ENCODE data around the gene JUNB. TPM values are rescaled to one million over a fixed set of nuclear protein-coding genes. Genes with fewer than 3 reads are reported as not detected.

The JUNB gene
- polyA plus RNA-seq, 1 of the 3 experiments (the other 2 are of a cell fraction): 224 TPM

- CTCF ChIA-PET: no interaction called here
- Histone ChIP-seq H4K20me1 (ENCODE audit: insufficient read depth) (no peaks in the 10 kb centered on the region), H3K9ac (no peak overlapping the region), H3K36me3 (replicated peaks in 1 of 2; ENCODE audit: control insufficient read depth in 1 of 2, insufficient read depth in 2 of 2, low read length in 1 of 2) (no peaks in the 10 kb centered on the region), H3K9me2 (no peaks in the 10 kb centered on the region), H3F3A (replicated peaks; ENCODE audit: insufficient read depth) (peaks cover 12% of the 10 kb centered on the region), H3K27ac (ENCODE audit: low read depth in 2 of 2, low read length in 1 of 2) (no peak overlapping the region), H3K4me2 (no peak overlapping the region), H3K79me2 (ENCODE audit: insufficient read depth) (no peaks in the 10 kb centered on the region), H3K9me3 (no peaks in the 10 kb centered on the region), H3K27me3 (ENCODE audit: insufficient read depth) (no peaks in the 10 kb centered on the region), H2AFZ (ENCODE audit: low read depth) (no peak overlapping the region), H3K4me3 (ENCODE audit: low read depth in 2 of 2, low read length in 1 of 2) (no peak overlapping the region), H3K4me1 (ENCODE audit: control insufficient read depth in 1 of 2, insufficient read depth in 2 of 2, low read depth in 1 of 2, low read length in 1 of 2) (peaks cover 0 to 31% of the 10 kb centered on the region in 2 experiments; a peak in 1 of 4 replicates)
- TF ChIP-seq RCOR1 (IDR thresholded peaks at IDR 0.05; ENCODE audit: low read length): no peak
- no peak for TF ChIP-seq TCF12 (IDR thresholded peaks at IDR 0.05)
- no peak for TF ChIP-seq CHD2 (IDR thresholded peaks at IDR 0.05; ENCODE audit: low read length, partially characterized antibody)
- no peak for TF ChIP-seq SIN3A (IDR thresholded peaks at IDR 0.05; ENCODE audit: borderline replicate concordance, low read depth, low read length)
- TF ChIP-seq RAD21 (IDR thresholded peaks at IDR 0.05; ENCODE audit: low read length): no peak
- TF ChIP-seq GATA2 (CRISPR knock-in tag; IDR thresholded peaks at IDR 0.05): no peak
- TF ChIP-seq USF2 (IDR thresholded peaks at IDR 0.05; ENCODE audit: borderline replicate concordance, low read depth, low read length): no peak
- TF ChIP-seq FOXM1 (IDR thresholded peaks at IDR 0.05; ENCODE audit: low read depth): no peak
- DNase-seq: no peak
- POLR2A ChIA-PET: no interaction called here
- WGBS (ENCODE audit: low lambda C conversion rate): 95% methylated on average over 18 of the region's 18 CpGs
Observed at GRCh38 chr19:12842511-12842910, 51.2 kb downstream of the JUNB start.

Small RNA genes lying within 50 kb of the gene (small RNA-seq; reads per million reads assigned to genes)
- gene MIR5684: 0 to 0.52 (median 0) reads per million in 7 experiments

Other genes with a start within 250 kb of the JUNB start
- 1.3 TPM in 2 replicates for gene ZNF564, start 240.0 kb upstream of the JUNB start, polyA plus RNA-seq (2012; rRNA removed)
- gene ZNF490, start 180.7 kb upstream of the JUNB start, polyA plus RNA-seq (2012; rRNA removed): 1.3 TPM in 2 replicates
- 8.9 and 9.3 TPM in 2 replicates for gene ZNF791, start 180.6 kb upstream of the JUNB start, polyA plus RNA-seq (2012; rRNA removed)
- gene MAN2B1, start 124.7 kb upstream of the JUNB start, polyA plus RNA-seq (2012; rRNA removed): 43.2 and 47.0 TPM in 2 replicates
- gene WDR83, start 124.7 kb upstream of the JUNB start, polyA plus RNA-seq (2012; rRNA removed): 12.8 and 18.2 TPM in 2 replicates
- 179 and 192 TPM in 2 replicates for gene DHPS, start 109.6 kb upstream of the JUNB start, polyA plus RNA-seq (2012; rRNA removed)
- gene GNG14, start 103.5 kb upstream of the JUNB start, polyA plus RNA-seq (2012; rRNA removed): not detected in 2 replicates
- gene FBXW9, start 94.9 kb upstream of the JUNB start, polyA plus RNA-seq (2012; rRNA removed): 25.9 and 26.6 TPM in 2 replicates
- 82.4 and 112 TPM in 2 replicates for gene TNPO2, start 67.6 kb upstream of the JUNB start, polyA plus RNA-seq (2012; rRNA removed)
- 294 and 466 TPM in 2 replicates for gene TRIR, start 56.8 kb upstream of the JUNB start, polyA plus RNA-seq (2012; rRNA removed)
- gene GET3, start 54.0 kb upstream of the JUNB start, polyA plus RNA-seq (2012; rRNA removed): 250 and 264 TPM in 2 replicates
- gene BEST2, start 39.7 kb upstream of the JUNB start, polyA plus RNA-seq (2012; rRNA removed): not detected in 2 replicates
- 23.9 and 33.0 TPM in 2 replicates for gene HOOK2, start 15.9 kb upstream of the JUNB start, polyA plus RNA-seq (2012; rRNA removed)
- gene PRDX2, start 10.3 kb downstream of the JUNB start, polyA plus RNA-seq (2012; rRNA removed): 215 and 341 TPM in 2 replicates
- gene THSD8, start 10.6 kb downstream of the JUNB start, polyA plus RNA-seq (2012; rRNA removed): not detected in 2 replicates
- gene RNASEH2A, start 15.1 kb downstream of the JUNB start, polyA plus RNA-seq (2012; rRNA removed): 35.2 and 48.1 TPM in 2 replicates
- gene RTBDN, start 43.1 kb downstream of the JUNB start, polyA plus RNA-seq (2012; rRNA removed): 0.47 and 0.72 TPM in 2 replicates
- gene MAST1, start 47.0 kb downstream of the JUNB start, polyA plus RNA-seq (2012; rRNA removed): 4.3 and 9.7 TPM in 2 replicates
- 29.8 and 40.7 TPM in 2 replicates for gene DNASE2, start 90.0 kb downstream of the JUNB start, polyA plus RNA-seq (2012; rRNA removed)
- gene KLF1, start 95.7 kb downstream of the JUNB start, polyA plus RNA-seq (2012; rRNA removed): not detected in 2 replicates
- 29.4 and 36.6 TPM in 2 replicates for gene GCDH, start 99.7 kb downstream of the JUNB start, polyA plus RNA-seq (2012; rRNA removed)
- gene SYCE2, start 127.8 kb downstream of the JUNB start, polyA plus RNA-seq (2012; rRNA removed): 0.44 and 1.1 TPM in 2 replicates
- 56.8 and 170 TPM in 2 replicates for gene FARSA, start 142.2 kb downstream of the JUNB start, polyA plus RNA-seq (2012; rRNA removed)
- gene CALR, start 147.1 kb downstream of the JUNB start, polyA plus RNA-seq (2012; rRNA removed): 1,316 and 1,334 TPM in 2 replicates
- gene RAD23A, start 154.4 kb downstream of the JUNB start, polyA plus RNA-seq (2012; rRNA removed): 60.4 and 116 TPM in 2 replicates
- gene GADD45GIP1, start 165.7 kb downstream of the JUNB start, polyA plus RNA-seq (2012; rRNA removed): 65.7 and 91.8 TPM in 2 replicates
- 1.0 and 1.6 TPM in 2 replicates for gene DAND5, start 178.1 kb downstream of the JUNB start, polyA plus RNA-seq (2012; rRNA removed)
- 5.1 and 14.8 TPM in 2 replicates for gene NFIX, start 204.0 kb downstream of the JUNB start, polyA plus RNA-seq (2012; rRNA removed)

All from SK-N-SH (cell line).